ENCODE measurements around the gene AP3M1.
A peak's percentile ranks its signal among the peaks of the same experiment; 100 is the strongest.

Gene AP3M1

DNA sequence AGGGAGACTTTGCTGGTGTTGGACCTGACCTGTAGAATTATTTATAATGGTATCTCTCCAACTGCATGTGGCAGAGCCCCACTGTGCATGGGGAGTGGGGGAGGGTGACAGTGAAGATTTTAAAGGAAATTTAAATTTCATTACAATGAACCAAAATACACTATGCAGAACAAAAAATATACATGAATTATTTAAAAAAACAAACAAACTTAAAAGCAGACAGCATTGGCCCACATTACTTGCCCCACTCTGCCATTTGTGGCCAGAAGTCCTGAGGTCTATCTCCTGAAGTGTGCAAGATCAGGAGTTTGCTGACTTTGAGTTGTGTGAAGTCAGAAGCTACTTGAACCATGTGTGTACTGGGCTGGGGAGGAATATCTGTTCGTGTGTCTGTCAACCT is 40.5 kb downstream of the AP3M1 start:
- no peak for DNase-seq

DNA sequence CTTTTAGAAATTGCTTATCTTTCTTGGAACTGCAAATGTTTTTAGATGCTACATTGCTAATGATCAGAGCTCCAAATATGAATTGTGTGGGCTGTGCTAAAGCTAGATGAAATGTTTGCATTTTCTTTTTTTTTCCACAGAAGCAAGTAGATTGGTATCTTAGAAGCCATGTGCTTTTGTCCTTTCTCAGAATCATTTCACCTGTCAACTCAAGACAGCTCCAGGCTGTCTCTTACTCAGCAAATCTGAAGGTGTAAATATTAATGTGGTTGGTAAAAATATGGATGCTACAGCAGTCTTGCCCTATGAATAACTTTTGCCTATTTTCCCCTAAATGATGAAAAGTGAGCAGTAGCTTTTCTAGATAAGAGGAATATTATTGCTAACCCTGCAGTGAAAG is 41.2 kb downstream of the AP3M1 start:
- DNase-seq, result no peak

DNA sequence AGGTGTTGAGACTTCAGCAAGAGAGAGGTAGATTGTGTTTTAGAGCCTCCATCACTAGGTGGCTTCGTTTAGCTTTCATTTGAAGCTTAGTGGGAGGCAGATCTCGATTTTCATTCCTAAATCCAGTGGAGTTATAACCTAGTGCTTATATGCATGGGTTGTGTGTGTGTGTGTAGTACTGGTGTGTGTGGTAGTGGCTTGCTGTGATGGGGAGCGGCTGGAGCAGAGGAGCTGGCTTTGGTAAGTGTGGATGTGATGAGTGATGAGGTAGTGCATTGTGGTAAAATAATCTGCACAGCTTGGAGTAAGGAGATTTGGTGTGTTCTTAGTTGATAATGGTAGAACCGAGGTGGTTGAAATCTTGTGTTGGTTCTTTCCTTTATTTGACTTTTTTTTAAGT is 43.2 kb downstream of the AP3M1 start:
- DNase-seq, result no peak

DNA sequence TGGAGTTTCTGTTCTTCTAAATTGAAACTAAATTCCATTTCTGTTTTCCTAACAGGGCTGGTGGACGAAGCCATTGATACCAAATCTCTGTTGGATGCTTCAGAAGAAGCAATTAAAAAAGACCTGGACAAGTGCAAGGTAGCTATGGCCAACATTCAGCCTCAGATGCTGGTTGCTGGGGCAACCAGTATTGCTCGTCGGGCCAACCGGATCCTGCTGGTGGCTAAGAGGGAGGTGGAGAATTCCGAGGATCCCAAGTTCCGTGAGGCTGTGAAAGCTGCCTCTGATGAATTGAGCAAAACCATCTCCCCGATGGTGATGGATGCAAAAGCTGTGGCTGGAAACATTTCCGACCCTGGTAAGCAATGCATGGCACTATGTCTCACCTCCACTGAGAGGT is 45.6 kb downstream of the AP3M1 start:
- no peak for DNase-seq

DNA sequence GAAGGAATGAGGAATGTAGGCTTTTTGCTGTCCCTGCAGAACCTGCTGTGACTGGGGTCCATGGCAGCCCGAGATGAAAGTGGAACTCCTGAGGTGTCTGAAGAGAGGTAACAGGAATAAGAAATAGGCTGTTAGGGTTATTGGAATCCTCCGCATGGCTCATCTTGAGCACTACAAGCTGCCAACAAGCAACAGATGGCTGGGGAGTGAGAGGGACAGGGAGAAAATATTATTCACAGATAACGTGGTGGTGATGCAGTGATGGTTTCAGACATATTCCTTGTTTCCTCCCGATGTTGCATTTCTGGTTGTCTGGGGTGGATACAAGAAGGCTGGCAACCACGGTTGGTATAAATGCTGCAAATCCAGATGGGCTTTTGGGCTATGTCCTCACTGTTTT is 46.1 kb downstream of the AP3M1 start:
- DNase-seq, result no peak

DNA sequence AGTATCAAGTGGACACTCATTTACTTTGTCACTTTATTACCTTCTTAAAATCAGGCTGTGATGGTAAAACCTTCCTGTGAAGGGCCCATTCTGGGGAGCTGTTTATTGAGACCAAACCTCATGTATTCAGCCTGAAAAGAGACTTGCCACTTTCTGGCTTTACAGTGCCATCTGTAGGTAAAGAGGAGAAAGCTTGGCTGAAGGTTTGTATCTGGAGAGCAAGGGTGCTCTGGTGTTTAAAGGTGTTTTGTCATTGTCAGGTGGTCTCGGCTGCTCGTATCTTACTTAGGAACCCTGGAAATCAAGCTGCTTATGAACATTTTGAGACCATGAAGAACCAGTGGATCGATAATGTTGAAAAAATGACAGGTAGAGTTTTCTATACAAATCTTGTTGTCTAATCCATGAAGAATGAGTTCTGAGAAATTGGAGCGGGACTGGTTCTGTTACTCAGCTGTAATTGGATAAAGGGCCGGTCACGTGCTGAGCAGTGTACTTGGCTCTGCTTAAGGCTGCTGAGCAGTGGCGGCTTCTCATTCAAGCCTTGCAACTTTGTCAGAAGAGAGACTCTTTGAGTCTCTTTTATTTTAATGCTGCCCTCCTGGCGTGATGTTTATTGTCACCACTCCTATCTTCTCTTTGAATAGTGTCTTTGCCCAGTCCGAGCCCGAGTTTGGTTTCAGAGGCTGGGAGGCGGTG is 46.9 kb downstream of the AP3M1 start:
- no peak for DNase-seq

DNA sequence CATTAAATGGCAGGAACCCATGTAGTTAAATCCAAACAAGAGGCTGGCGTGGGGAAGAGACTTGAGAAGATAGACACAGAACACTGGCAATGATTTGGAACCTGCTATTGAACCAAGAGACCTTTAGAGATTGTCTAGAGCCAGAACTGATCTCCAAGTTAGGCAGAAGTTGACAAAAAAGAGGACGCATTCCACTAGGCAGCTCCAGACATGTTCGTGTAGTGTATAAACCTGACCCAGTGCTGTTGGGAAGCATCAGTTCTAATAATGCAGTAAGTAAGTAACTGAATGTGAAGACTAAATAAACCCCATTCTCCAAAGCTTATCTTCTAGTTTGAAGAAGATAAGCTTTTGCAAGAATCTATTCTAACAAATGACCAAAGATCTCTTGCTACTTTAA is 50.8 kb downstream of the AP3M1 start:
- no peak for DNase-seq

DNA sequence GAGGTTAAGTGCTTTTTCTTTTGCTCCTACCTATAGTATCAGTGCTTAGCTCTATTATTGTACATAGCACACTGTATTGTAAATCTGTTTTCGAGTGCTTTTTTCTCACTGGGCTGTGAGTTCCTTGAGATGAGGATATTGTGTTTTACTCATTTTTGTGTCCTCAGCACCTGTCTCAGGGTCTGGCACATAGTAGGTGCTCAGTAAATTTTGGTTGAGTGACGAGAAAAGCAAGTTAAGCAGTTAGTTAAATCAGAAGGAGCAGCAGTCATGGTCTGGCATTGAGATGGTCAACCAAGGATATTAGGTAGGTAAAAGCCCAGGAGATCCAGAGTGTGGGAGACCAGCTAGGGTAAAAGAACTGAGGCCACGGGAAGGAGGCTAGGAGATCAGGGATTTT is 51.2 kb downstream of the AP3M1 start:
- DNase-seq, result no peak

DNA sequence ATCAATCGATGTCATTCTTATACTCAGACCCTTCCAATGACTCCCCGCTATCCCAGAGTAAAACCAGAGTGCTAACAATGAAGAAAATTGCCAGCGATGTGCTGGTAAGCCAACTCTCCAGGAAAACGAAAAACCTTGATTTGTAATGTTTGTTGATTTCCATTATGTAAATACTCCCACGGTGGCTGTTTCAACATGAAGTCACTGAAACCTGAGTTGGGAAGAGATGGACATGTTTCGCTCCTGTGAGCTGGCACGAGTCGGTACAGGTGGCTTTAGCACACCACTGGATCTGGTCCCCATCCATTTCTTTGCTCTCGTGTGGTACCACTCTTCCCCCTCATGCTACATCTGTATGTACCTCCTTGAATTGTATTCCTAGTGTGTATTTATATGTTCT is 52.9 kb downstream of the AP3M1 start:
- DNase-seq, result no peak

DNA sequence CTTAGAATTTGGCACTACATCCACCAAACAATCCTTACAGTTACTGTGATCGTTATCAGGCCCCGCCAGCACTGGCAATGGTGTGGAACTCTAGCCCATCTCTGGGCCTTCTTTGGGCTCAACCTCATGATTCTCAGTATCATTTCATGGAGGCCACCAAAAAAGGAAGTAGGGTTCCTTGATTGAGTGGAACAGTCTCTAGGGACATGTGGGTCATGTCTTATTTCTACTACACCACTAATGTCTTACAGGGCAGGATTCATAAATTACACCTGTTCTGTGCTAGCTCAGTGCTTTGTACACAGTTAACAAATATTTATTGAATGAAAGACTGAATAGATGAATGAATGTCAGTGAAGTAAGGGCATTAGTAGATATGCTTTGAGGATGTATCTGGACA is 53.9 kb downstream of the AP3M1 start:
- DNase-seq, result no peak

DNA sequence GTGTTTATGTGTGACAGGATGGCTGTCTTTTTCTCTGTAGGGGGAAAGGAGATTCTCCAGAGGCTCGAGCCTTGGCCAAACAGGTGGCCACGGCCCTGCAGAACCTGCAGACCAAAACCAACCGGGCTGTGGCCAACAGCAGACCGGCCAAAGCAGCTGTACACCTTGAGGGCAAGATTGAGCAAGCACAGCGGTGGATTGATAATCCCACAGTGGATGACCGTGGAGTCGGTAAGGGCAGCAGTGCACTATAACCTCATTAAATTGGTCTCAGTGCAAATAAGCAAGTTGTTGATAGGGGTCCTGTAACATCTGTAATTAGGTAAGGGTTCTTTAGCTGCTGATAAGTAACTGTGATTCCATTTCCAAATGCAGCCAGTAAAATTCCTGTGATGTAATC is 56.4 kb downstream of the AP3M1 start:
- no peak for DNase-seq

DNA sequence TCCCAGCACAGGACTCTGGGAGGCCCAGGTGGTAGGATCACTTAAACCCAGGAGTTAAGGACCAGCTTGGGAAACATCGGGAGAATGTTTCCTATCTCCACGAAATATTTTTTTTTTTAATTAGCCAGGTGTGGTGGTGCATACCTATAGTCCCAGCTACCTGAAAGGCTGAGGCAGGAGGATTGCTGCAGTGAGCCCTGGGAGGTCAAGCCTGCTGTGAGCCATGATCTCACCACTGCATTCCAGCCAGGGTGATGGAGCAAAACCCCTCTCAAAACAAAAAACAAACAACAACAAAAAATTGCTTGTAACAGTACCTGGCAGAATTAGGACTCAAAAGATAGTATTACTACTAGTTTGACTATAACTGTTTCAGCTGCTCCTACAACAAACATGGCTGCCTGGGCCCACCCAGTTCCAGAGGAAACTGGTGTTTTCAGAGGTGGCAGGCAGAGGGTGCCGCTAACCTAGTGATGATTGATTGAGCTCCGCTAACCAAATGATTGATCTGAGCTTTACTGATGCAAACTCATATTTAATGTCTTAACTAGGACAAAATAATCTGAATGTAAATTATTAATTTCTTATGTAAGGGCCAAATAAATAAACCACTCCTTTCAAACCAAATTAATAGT is 57.0 kb downstream of the AP3M1 start:
- DNase-seq, result no peak

DNA sequence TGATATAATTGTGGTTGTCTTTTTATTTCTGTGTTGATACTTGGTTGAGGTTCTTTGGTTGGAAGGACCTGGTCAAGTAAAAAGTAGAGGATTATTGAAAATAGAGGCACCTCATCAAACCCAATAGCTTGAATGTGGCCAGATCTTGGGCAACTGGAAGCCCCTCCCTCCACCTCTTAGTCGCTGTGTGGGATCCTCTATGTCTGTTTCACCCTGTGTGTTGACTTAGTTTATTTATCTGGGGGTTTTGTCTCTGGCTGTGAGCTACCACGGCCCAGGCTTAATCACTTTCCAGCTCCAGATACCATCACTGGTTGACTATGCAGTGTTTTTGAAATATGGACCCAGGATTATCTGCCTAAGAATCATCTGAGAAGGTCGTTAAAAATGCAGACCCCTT is 58.3 kb downstream of the AP3M1 start:
- DNase-seq, result no peak

DNA sequence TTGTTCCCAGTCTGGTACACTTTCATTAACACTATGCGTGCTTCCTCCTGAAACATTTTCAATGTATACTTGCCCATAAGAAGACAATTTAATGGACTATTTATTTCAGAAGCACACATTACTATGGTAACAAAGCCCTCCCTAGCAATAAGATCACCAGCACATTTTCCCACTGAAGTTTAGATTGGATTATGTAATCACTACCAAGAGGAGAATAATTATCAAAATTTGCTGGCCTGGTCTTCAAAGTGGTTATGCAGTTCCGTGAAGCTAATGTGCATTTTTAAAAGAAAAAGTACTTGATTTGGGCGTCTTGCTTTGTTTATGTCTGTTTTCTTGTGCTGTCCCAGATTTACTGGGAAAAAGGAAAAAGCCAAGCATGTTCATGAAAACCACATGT is 61.9 kb downstream of the AP3M1 start:
- DNase-seq, result no peak

DNA sequence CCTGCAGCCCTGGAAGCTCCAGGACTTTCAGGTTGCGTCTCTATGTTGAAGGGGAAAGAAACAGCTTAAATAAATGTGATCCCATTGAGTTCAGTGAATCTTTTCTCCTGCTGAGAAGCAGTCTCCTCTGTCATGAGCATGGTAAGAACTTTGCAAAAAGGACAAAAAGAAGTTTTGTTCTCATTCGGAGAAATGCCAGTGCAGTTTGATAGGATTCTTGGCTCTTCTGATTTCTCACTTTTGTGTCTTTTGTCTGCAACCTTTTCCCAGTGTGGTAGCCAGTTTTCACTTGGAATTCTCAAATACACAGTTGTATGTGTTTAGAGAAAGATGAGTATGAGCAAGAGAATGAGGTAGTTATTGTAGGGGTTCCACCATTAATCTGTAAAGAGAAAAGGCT is 64.3 kb downstream of the AP3M1 start:
- DNase-seq, result no peak

DNA sequence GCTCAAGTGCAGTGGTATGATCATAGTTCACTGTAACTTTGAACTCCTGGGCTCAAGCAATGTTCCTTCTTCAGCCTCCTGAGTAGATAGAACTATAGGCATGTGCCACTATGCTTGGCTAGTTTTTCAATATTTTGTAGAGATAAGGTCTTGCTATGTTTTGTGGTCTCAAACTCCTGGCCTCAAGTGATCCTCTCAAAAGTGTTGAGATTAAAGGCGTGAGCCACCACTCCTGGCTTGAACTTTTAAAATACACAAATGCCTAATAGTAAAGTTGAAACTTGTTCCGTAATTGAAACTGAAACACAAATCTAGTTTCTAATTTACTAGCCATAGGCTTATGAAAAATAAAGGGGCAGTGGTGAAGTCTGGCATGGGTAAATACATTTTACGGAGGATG is 65.7 kb downstream of the AP3M1 start:
- DNase-seq, result no peak

DNA sequence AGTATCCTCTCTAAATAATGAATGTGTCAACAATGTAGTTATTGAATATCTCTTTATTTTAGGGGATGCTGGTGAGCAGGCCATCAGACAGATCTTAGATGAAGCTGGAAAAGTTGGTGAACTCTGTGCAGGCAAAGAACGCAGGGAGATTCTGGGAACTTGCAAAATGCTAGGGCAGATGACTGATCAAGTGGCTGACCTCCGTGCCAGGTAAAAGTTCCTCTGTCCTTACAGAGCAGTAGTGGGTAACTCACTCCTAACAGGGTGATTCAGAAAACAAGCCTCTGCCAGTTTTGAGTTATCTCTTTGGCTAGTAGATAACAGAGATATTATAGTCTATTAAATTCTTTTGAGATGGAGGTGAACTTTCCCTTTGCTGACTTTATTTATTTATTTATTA is 67.3 kb downstream of the AP3M1 start:
- DNase-seq, result no peak

DNA sequence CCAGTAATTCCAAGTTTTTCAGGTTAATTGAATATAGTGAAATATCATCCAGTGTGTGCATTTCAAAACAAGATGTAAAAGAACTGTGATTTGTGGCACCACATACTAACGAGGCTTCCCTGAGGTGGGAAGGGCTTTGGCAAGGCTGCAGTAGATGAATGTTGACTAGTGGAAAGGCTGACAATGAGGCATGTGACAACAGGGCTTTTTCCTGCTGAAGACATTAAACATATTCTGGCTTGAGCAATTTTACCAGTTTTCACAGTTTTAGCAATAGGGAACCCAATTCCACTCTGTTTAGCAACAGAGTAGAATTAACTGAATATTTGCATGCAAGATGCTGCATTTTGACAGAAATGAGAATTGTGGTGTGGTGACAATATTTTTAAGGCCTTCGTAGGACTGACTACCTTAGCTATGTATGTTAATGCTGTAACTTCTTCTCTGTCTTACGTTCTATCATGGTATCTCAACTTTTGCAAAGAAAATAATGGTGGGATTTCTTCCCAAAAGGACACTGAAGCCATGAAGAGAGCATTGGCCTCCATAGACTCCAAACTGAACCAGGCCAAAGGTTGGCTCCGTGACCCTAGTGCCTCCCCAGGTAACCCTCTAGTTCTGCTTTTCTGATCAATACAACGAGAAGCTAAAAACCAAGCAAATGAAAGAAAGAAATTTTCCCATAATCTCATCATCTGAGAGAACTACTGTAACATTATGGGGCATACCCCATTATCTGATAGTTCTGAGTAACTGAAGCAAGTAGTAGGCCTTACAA is 68.5 kb downstream of the AP3M1 start:
- no peak for DNase-seq

DNA sequence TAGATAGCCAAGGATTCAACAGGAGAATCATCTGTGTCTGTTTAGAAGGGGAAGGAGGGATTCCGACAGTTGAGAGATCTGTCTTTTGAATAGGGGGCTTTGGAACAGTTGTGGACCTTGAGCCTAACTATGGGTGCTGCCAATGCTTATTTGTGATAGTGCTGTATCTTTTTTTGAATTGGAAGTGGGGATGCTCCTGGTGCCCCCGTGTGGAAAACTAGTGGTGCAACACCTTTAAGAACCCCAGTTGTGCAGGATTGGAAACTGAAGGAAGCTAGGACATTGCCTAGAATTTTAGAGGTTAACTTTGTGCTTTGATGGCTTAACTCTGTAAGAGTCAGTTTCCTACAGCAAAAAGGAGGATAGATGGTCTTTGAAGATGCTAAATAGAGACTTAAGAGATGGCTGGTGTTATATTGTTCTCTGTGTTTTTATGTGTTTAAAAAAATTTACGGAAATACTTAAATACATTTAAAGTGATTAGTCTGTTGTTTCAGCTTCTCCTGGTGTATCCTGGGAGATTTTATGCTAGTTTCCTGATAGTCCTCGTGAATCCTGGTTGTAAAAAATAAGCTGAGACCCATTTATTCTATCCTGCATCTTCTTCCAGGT is 69.3 kb downstream of the AP3M1 start:
- peak; percentile 56 for DNase-seq

DNA sequence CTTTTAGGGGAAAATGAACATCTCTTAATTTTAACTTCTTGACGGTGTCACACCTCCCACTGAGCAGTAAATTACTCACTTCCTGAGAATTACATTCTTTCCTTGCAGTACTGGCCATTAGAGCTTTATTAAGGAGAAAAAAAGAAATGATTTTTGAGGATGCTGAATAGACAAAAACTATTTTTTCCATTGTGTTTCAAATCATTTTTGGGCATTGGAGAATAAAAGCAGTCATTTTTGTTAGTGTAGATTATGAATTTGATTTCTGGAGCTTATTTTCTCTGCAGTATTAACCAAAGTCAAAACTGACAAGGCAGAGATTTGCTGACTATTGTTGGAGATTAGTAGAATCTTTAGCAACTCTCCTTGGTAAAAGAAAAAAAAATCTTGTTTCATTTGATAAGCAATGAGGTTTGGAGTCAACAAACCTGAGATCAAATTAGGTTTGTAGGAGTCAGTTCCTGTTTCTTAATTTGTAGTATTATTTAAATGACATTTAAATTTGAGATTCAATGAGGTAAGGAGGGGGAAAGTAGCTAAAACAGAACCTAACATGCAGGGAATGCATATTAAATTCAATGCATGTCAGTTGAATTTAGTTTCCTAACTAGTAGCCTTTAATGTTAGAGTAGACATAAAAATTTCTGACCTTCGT is 70.6 kb downstream of the AP3M1 start:
- DNase-seq, result no peak

DNA sequence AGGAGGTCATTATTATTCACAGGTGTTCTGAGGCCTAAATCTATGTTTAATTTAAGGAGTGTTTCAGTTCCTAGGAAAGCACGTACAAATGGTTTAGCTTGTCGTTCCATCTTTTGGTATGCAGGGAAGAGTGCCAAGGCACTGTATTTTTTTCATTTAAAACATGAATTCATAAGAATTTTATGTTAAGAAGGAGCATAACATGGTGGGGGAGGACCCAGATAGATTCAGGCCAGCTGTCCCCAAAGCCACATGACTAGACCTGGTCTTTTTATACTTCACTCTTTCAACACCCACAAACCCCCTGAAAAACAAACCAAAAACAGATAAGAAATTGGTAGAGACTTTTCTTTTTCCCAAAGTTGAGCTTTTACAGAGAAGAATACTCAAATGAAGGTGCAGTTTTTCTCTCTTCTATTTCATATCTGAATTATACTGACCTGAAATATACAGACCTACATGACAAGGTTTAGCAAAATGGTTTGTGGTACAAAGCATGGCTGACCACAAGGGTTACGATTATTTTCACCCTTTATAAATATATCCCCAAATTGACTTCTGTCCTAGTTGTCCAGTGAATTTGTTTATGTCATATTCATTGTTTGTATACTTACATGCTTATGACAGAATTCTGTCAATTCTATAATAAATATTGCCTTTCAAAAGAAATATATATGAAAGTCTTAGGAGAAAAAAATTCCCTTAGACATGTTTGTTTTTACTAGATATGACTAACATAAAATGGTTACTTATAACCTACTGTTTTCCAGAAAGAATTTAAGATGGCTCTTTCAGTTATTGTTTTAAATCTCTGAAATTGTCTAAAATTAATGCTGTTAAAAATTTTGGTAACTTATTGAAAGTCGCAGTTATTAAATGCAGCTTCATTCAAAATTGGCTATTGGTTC is 71.3 kb downstream of the AP3M1 start:
- no peak for DNase-seq

DNA sequence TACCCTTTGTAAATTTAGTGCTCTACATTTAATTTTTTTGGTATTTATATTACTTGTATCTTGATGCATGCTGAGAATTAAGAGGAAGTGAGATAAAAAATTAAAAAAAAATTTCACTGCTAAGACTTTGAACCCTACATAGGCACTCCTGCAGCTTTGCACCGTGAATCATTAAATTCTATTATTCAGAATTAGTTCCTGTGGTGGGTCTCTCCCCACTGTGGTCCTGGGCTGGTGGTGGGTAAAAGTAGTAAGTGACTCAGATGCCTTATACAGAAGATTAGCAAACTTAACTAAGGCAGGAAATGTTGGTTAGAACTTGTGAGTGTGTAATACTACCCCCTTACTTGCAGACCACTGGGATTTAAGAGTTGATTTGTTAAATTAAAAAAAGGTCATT is 72.6 kb downstream of the AP3M1 start:
- no peak for DNase-seq

Measured in femur (tissue), 1 donor.